ENCODE data around the gene ZNF629. TPM values are rescaled to one million over a fixed set of nuclear protein-coding genes. Genes with fewer than 3 reads are reported as not detected.

Gene ZNF629
- total RNA-seq, 3 donors from 2014 or later = 5.3 to 7.0 (median 7.0) TPM

- Mint-ChIP-seq H3K4me3 (no peak overlapping the region), H3K36me3 (ENCODE audit: insufficient read depth) (no peaks in the 10 kb centered on the region), H3K4me1 (ENCODE audit: low read depth) (peaks cover 13% of the 10 kb centered on the region), H3K27me3 (ENCODE audit: low read depth) (peaks cover 4% of the 10 kb centered on the region), H3K9me3 (no peaks in the 10 kb centered on the region)
- ATAC-seq = no peak
- no peak for DNase-seq
These were observed 15.9 kb upstream of the ZNF629 start for GRCh38 chr16:30802936-30803335.

DNA sequence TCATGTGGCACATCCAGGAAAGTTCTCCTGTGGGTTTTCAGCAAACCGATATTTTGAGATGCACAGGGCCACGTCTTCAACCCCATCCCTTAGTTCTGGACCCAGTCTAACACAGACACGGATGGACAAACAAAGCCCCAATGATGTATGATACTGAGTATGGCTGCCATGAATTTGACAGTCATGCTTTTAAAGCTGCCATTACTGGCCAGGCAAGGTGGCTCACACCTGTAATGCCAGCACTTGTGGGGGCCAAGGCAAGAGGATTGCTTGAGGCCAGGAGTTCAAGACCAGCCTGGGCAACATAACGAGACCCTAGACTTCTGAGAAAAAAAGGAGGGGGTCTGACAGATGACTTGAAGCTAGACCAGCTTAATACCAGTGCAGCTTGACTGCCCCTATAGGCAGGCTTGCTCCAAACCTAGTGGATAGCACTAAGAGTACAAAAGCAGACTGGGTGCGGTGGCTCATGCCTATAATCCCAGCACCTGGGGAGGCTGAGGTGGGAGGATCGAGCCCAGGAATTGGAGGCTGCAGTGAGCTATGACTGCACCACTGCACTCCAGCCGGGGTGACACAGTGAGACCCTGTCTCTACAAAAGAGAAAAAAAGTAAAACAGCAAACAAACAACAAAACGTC, 10.8 kb upstream of the ZNF629 start:
- DNase-seq (no peak), ATAC-seq (no peak)
- H3K27me3 Mint-ChIP-seq (ENCODE audit: low read depth) = no peaks in the 10 kb centered on the region
- H3K4me1 Mint-ChIP-seq (ENCODE audit: low read depth) = no peaks in the 10 kb centered on the region
- no peak overlapping the region for H3K4me3 Mint-ChIP-seq
- H3K9me3 Mint-ChIP-seq = no peaks in the 10 kb centered on the region
- no peaks in the 10 kb centered on the region for H3K36me3 Mint-ChIP-seq (ENCODE audit: insufficient read depth)

- Mint-ChIP-seq H3K27me3 (ENCODE audit: low read depth) (no peaks in the 10 kb centered on the region), H3K36me3 (ENCODE audit: insufficient read depth) (no peaks in the 10 kb centered on the region), H3K4me3 (no peak overlapping the region), H3K9me3 (no peaks in the 10 kb centered on the region), H3K4me1 (ENCODE audit: low read depth) (no peaks in the 10 kb centered on the region)
- DNase-seq (no peak), ATAC-seq (no peak)
These were observed 7.6 kb upstream of the ZNF629 start for GRCh38 chr16:30794634-30795033.

DNA sequence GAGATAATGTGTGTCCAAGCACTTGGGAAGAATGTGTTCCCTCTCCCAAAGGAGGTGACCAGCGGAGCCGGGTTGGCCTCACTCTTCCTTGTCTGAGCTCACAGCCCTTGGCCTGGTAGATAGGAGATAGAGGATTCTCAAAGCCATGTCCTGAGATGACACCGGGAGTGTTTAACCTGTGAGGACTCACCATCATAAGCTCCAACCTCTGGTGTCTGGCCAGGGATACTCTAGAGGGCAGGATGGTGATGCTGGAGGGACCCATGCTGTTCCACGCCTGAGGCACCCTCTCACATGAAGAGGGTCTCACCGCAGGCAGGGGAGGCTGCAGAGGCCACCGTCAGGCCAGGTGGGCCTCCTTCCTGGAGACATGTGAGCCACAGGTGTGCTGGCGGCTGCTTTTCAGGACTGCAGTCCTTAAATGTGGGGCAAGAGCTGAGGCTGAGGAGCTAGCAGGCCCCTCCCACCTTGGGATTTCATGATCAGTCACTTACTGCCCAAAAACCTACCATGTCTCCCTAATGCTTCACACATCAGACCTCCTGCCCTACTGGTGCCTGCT, 6.6 kb upstream of the ZNF629 start:
- no peak overlapping the region for H3K4me3 Mint-ChIP-seq
- DNase-seq (no peak), ATAC-seq (no peak)
- H3K27me3 Mint-ChIP-seq (ENCODE audit: low read depth) = peaks cover 3% of the 10 kb centered on the region
- no peaks in the 10 kb centered on the region for H3K36me3 Mint-ChIP-seq (ENCODE audit: insufficient read depth)
- H3K4me1 Mint-ChIP-seq (ENCODE audit: low read depth) = no peaks in the 10 kb centered on the region
- no peaks in the 10 kb centered on the region for H3K9me3 Mint-ChIP-seq

- Mint-ChIP-seq H3K27me3 (ENCODE audit: low read depth) (peaks cover 22% of the 10 kb centered on the region), H3K9me3 (no peaks in the 10 kb centered on the region), H3K4me1 (ENCODE audit: low read depth) (peaks cover 14% of the 10 kb centered on the region), H3K4me3 (peak overlapping the region; percentile 85), H3K36me3 (ENCODE audit: insufficient read depth) (no peaks in the 10 kb centered on the region)
- no peak for ATAC-seq
- DNase-seq = no peak
These were observed 791 bp upstream of the ZNF629 start for GRCh38 chr16:30787613-30788378.

GRCh38 chr16:30786115-30786935, 680 bp downstream of the ZNF629 start:
- Mint-ChIP-seq H3K9me3 (no peaks in the 10 kb centered on the region), H3K36me3 (ENCODE audit: insufficient read depth) (no peaks in the 10 kb centered on the region), H3K4me3 (peak overlapping the region; percentile 76), H3K27me3 (ENCODE audit: low read depth) (peaks cover 22% of the 10 kb centered on the region), H3K4me1 (ENCODE audit: low read depth) (peaks cover 14% of the 10 kb centered on the region)
- ATAC-seq (peak; percentile 54 to 65), DNase-seq (no peak)

- Mint-ChIP-seq H3K27me3 (ENCODE audit: low read depth) (peaks cover 22% of the 10 kb centered on the region), H3K9me3 (no peaks in the 10 kb centered on the region), H3K36me3 (ENCODE audit: insufficient read depth) (no peaks in the 10 kb centered on the region), H3K4me1 (ENCODE audit: low read depth) (peaks cover 14% of the 10 kb centered on the region), H3K4me3 (peak overlapping the region; percentile 76)
- DNase-seq = no peak
- no peak for ATAC-seq
These were observed 1.6 kb downstream of the ZNF629 start for GRCh38 chr16:30785126-30786106.

- H3K4me1 Mint-ChIP-seq (ENCODE audit: low read depth) = peaks cover 14% of the 10 kb centered on the region
- H3K4me3 Mint-ChIP-seq = no peak overlapping the region
- H3K27me3 Mint-ChIP-seq (ENCODE audit: low read depth) = peaks cover 22% of the 10 kb centered on the region
- ATAC-seq = no peak
- no peak for DNase-seq
- no peaks in the 10 kb centered on the region for H3K36me3 Mint-ChIP-seq (ENCODE audit: insufficient read depth)
- H3K9me3 Mint-ChIP-seq = no peaks in the 10 kb centered on the region
These were observed 2.8 kb downstream of the ZNF629 start for GRCh38 chr16:30784215-30784614.

DNA sequence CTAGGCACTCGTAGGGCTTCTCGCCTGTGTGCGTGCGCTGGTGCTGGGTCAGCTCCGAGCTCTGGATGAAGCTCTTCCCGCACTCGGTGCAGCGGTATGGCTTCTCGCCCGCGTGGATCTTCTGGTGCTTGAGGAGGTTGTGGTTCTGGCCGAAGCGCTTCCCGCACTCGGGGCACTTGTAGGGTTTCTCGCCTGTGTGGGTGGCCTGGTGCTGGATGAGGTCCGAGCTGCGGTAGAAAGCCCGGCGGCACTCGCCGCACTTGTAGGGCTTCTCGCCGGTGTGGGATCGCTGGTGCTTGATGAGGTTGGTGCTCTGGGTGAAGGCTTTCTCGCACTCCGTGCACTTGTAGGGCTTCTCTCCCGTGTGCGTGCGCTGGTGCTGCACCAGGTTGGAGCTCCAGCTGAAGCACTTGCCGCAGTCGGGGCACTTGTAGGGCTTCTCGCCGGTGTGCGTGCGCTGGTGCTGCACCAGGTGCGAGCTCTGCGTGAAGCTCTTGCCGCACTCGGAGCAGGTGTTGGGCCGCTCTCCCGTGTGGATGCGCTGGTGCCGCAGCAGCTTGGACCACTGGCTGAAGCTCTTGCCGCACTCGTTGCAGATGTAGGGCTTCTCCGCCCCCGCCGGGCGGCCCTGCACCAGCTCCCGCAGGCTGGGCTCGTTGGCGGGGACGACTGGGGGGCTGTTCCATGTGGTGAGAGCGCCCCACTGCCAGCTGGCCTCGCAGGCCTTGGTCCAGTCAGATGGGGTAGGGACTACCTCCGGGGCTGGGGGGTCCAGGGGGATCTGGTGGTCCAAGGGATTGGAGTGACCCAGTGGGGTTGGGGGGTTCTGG, 3.5 kb downstream of the ZNF629 start:
- Mint-ChIP-seq H3K27me3 (ENCODE audit: low read depth) (peaks cover 19% of the 10 kb centered on the region), H3K4me3 (no peak overlapping the region), H3K9me3 (no peaks in the 10 kb centered on the region), H3K36me3 (ENCODE audit: insufficient read depth) (no peaks in the 10 kb centered on the region), H3K4me1 (ENCODE audit: low read depth) (peaks cover 14% of the 10 kb centered on the region)
- no peak for ATAC-seq
- no peak for DNase-seq

DNA sequence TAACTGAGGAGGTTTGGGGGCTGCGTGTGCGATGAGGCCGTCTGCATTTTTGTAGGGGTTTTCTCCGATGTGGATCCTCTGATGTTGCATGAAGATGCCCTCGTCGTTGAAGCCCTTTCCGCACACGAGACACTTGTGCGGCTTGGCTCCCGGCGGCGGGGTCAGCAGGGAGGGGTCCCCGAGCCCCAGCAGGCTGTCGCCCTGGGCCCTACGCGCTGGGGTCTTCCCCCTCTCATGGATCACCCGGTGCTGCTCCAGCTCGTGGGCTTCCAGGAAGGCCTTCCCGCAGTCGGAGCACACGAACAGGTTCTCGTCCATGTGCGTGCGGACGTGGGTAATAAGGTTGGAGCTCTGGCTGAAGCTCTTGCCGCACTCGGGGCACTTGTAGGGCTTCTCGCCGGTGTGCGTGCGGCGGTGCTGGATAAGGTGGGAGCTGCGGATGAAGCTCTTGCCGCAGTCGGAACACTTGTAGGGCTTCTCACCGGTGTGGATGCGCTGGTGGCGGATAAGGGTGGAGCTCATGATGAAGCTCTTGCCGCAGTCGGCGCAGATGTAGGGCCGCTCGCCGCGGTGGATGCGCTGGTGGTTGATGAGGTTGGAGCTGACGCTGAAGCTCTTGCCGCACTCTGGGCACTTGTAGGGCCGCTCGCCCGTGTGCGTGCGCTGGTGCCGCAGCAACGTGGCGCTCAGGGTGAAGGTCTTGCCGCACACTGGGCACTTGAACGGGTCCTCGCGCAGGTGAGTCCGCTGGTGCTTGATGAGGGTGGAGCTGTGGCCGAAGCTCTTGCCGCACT, 4.3 kb downstream of the ZNF629 start:
- Mint-ChIP-seq H3K4me1 (ENCODE audit: low read depth) (peaks cover 13% of the 10 kb centered on the region), H3K4me3 (no peak overlapping the region), H3K36me3 (ENCODE audit: insufficient read depth) (no peaks in the 10 kb centered on the region), H3K9me3 (no peaks in the 10 kb centered on the region), H3K27me3 (ENCODE audit: low read depth) (peaks cover 13% of the 10 kb centered on the region)
- ATAC-seq (no peak), DNase-seq (no peak)

- Mint-ChIP-seq H3K9me3 (no peaks in the 10 kb centered on the region), H3K36me3 (ENCODE audit: insufficient read depth) (no peaks in the 10 kb centered on the region), H3K27me3 (ENCODE audit: low read depth) (peaks cover 10% of the 10 kb centered on the region), H3K4me1 (ENCODE audit: low read depth) (peaks cover 6% of the 10 kb centered on the region), H3K4me3 (no peak overlapping the region)
- DNase-seq (no peak), ATAC-seq (no peak)
These were observed 6.5 kb downstream of the ZNF629 start for GRCh38 chr16:30780549-30780948.

DNA sequence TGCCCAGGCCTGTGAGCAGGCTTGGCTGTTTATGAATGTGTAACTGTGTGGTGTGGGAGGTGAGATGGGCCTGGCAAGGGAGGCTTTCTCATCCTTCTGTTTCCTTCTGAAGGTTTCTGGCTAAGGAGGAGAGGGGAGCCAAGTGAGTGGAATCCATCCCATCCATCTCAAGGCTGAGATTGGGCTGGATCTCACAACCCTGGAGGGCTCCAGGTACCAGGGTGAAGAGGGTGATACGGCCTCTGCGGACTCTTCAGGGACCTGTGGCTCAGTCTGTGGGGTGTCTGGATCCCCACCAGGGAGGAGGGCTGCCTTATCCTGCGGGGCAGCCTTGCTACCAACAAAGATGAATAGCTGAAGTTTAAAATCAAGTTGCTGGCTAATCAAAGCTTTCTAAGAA, 7.0 kb downstream of the ZNF629 start:
- Mint-ChIP-seq H3K4me3 (no peak overlapping the region), H3K36me3 (ENCODE audit: insufficient read depth) (no peaks in the 10 kb centered on the region), H3K27me3 (ENCODE audit: low read depth) (peaks cover 9% of the 10 kb centered on the region), H3K4me1 (ENCODE audit: low read depth) (peaks cover 9% of the 10 kb centered on the region), H3K9me3 (no peaks in the 10 kb centered on the region)
- ATAC-seq (no peak), DNase-seq (no peak)

All from activated T-cell treated with anti-CD3 and anti-CD28 coated beads, Interleukin-2, amount 50 U/mL, for 4 hours (primary cell).